Effector memory CD8-positive, alpha-beta T cell (primary cell): ENCODE data around the gene TSPAN9.

Source experiments
- ATAC-seq: fragments of 150-1000 bp; cut with Tn5 transposase; replicated peaks from 2 replicates; pipeline ENCODE4 v1.10.0; 2021; ENCODE audit warnings: mild to moderate bottlenecking, moderate library complexity
- DNase-seq, 3 experiments: peaks; one replicate each; pipeline ENCODE4 v3.0.0; 2021
- H3K27ac Mint-ChIP-seq, 2 donors: one replicate each; pipeline ENCODE4 v1.8.0; 2022; ENCODE audit warnings: mild to moderate bottlenecking in 2 of 2, mixed read lengths in 2 of 2, moderate library complexity in 2 of 2
- H3K27me3 Mint-ChIP-seq, 2 donors: one replicate each; pipeline ENCODE4 v1.8.0; 2022; ENCODE audit warnings: mixed read lengths in 2 of 2
- H3K36me3 Mint-ChIP-seq: one replicate; pipeline ENCODE4 v1.8.0; 2022; ENCODE audit warnings: mild to moderate bottlenecking, moderate library complexity, mixed read lengths; ENCODE audit not compliant: insufficient read depth
- H3K4me1 Mint-ChIP-seq, 2 donors: one replicate each; pipeline ENCODE4 v1.8.0; 2022; ENCODE audit warnings: low read depth in 2 of 2, mixed read lengths in 2 of 2
- H3K4me3 Mint-ChIP-seq, 2 donors: one replicate each; pipeline ENCODE4 v1.8.0; 2022; ENCODE audit warnings: mild to moderate bottlenecking in 2 of 2, mixed read lengths in 2 of 2, moderate library complexity in 2 of 2
- H3K9me3 Mint-ChIP-seq, 2 donors: one replicate each; pipeline ENCODE4 v1.8.0; 2022; ENCODE audit warnings: mixed read lengths in 2 of 2
- total RNA-seq, 9 experiments: gene quantifications; one replicate each; lab custom pipeline; 2026; lab: John Stamatoyannopoulos, UW

TSPAN9 gene
- total RNA-seq: 0 to 2.8 (median 2.0) reads per million in 9 experiments

GRCh38 chr12:3076730-3077571 lies at the start of gene TSPAN9:
TSPAN9 (plus strand) TSS chr12:3077379; CDS start chr12:3201194, 123,815 bp downstream.
- DNase-seq (peak; percentile 49 to 59 (median 50)), ATAC-seq (peak; percentile 78)
- H3K4me1 Mint-ChIP-seq: peaks cover 0 to 11% of the 10 kb centered on the region in 2 donors
- no peaks in the 10 kb centered on the region for H3K27me3 Mint-ChIP-seq
- H3K4me3 Mint-ChIP-seq: peak within 1 kb of the TSS; percentile 84 to 88
- H3K9me3 Mint-ChIP-seq: no peaks in the 10 kb centered on the region
- peak within 1 kb of the TSS; percentile 62 to 75 for H3K27ac Mint-ChIP-seq
- peaks cover 5% of the 10 kb centered on the region for H3K36me3 Mint-ChIP-seq

DNA sequence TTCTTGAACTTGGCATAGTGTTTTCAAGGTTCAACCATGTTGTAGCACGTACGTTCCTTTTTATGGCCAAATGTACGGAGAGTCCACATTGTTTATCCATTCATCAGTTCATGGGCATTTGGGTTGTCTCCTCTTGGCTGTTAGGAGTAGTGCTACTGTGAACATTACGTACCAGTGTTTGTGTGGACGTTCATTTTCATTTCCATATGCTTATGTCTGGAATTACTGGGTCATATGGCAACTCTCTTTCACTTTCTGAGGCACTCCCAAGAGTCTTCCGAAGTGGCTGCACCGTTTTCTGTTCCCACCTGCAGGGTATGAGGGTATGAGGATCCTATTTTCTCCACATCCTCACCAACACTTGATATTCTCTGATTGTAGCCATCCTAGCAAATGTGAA lies 49.1 kb upstream of the TSPAN9 start:
- Mint-ChIP-seq H3K4me3 (no peak overlapping the region), H3K4me1 (no peaks in the 10 kb centered on the region), H3K27me3 (peaks cover 22 to 45% of the 10 kb centered on the region in 2 donors), H3K36me3 (no peaks in the 10 kb centered on the region), H3K27ac (no peak overlapping the region), H3K9me3 (no peaks in the 10 kb centered on the region)
- DNase-seq (no peak), ATAC-seq (no peak)

- Mint-ChIP-seq H3K36me3 (no peaks in the 10 kb centered on the region), H3K4me1 (no peaks in the 10 kb centered on the region), H3K9me3 (no peaks in the 10 kb centered on the region), H3K27me3 (peaks cover 29 to 50% of the 10 kb centered on the region in 2 donors), H3K4me3 (no peak overlapping the region), H3K27ac (no peak overlapping the region)
- no peak for DNase-seq
- no peak for ATAC-seq
Measured at GRCh38 chr12:3030821-3031429, 46.3 kb upstream of the TSPAN9 start.

DNA sequence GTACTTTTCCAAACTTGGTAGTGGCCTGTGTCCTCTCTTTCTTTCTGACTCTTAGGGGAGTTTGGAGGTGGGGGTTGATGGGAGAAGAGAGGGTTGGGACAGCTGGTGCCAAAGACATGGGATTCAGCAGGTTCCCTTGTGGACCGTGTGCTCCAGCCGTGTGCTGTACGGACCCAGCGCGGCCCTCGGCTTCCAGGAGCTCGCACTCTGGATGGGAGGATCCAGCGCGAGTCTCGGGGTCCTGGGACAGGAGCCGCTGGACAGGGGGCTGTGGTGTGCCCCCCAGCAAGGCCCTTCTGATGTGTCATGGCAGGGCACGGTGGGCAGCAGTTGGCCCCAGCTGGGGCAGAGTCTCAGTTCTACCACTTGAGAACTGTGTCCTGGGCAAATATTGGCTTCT lies 45.0 kb upstream of the TSPAN9 start:
- ATAC-seq: no peak
- H3K4me1 Mint-ChIP-seq: no peaks in the 10 kb centered on the region
- H3K27ac Mint-ChIP-seq: no peak overlapping the region
- H3K4me3 Mint-ChIP-seq: no peak overlapping the region
- DNase-seq: no peak
- no peaks in the 10 kb centered on the region for H3K36me3 Mint-ChIP-seq
- H3K27me3 Mint-ChIP-seq: peaks cover 33 to 54% of the 10 kb centered on the region in 2 donors
- no peaks in the 10 kb centered on the region for H3K9me3 Mint-ChIP-seq

- no peak for DNase-seq
- Mint-ChIP-seq H3K36me3 (no peaks in the 10 kb centered on the region), H3K4me3 (no peak overlapping the region), H3K9me3 (no peaks in the 10 kb centered on the region), H3K4me1 (no peaks in the 10 kb centered on the region), H3K27me3 (peaks cover 34 to 57% of the 10 kb centered on the region in 2 donors), H3K27ac (no peak overlapping the region)
- no peak for ATAC-seq
Measured at GRCh38 chr12:3032770-3033538, 44.2 kb upstream of the TSPAN9 start.

DNA sequence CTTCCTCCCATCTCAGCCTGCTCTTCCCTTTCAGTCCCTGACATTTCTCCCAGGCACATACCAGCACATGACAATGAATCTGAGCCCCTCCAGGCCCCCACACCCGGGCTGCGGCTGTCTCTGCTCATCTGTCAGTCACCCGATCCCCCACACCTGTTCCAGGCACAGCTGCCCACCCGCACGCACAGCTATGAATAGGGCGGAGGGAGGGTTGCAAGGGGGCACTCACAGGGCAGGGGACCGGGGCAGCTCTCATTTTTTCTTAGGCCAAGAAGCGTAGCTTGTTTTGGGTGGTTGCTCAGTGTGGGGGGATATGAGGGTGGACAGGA lies 43.7 kb upstream of the TSPAN9 start:
- Mint-ChIP-seq H3K4me3 (no peak overlapping the region), H3K27ac (no peak overlapping the region), H3K9me3 (no peaks in the 10 kb centered on the region), H3K27me3 (peaks cover 34 to 62% of the 10 kb centered on the region in 2 donors), H3K4me1 (no peaks in the 10 kb centered on the region), H3K36me3 (no peaks in the 10 kb centered on the region)
- DNase-seq: no peak
- no peak for ATAC-seq

GRCh38 chr12:3034067-3034750 lies 43.0 kb upstream of the TSPAN9 start:
- no peaks in the 10 kb centered on the region for H3K4me1 Mint-ChIP-seq
- ATAC-seq (peak; percentile 36), DNase-seq (no peak)
- no peak overlapping the region for H3K4me3 Mint-ChIP-seq
- no peak overlapping the region for H3K27ac Mint-ChIP-seq
- no peaks in the 10 kb centered on the region for H3K36me3 Mint-ChIP-seq
- H3K9me3 Mint-ChIP-seq: no peaks in the 10 kb centered on the region
- H3K27me3 Mint-ChIP-seq: peaks cover 41 to 69% of the 10 kb centered on the region in 2 donors

- Mint-ChIP-seq H3K9me3 (no peaks in the 10 kb centered on the region), H3K27ac (no peak overlapping the region), H3K27me3 (peaks cover 38 to 67% of the 10 kb centered on the region in 2 donors), H3K4me1 (no peaks in the 10 kb centered on the region), H3K36me3 (peaks cover 3% of the 10 kb centered on the region), H3K4me3 (no peak overlapping the region)
- DNase-seq (no peak), ATAC-seq (no peak)
Measured at GRCh38 chr12:3035171-3035570, 42.0 kb upstream of the TSPAN9 start.

- peaks cover 3% of the 10 kb centered on the region for H3K36me3 Mint-ChIP-seq
- DNase-seq (no peak), ATAC-seq (no peak)
- no peaks in the 10 kb centered on the region for H3K4me1 Mint-ChIP-seq
- no peak overlapping the region for H3K27ac Mint-ChIP-seq
- H3K9me3 Mint-ChIP-seq: no peaks in the 10 kb centered on the region
- H3K4me3 Mint-ChIP-seq: no peak overlapping the region
- H3K27me3 Mint-ChIP-seq: peaks cover 36 to 64% of the 10 kb centered on the region in 2 donors
Measured at GRCh38 chr12:3035815-3036702, 41.1 kb upstream of the TSPAN9 start.

- no peak overlapping the region for H3K4me3 Mint-ChIP-seq
- no peaks in the 10 kb centered on the region for H3K9me3 Mint-ChIP-seq
Measured at GRCh38 chr12:3036901-3037600, 40.1 kb upstream of the TSPAN9 start.

DNA sequence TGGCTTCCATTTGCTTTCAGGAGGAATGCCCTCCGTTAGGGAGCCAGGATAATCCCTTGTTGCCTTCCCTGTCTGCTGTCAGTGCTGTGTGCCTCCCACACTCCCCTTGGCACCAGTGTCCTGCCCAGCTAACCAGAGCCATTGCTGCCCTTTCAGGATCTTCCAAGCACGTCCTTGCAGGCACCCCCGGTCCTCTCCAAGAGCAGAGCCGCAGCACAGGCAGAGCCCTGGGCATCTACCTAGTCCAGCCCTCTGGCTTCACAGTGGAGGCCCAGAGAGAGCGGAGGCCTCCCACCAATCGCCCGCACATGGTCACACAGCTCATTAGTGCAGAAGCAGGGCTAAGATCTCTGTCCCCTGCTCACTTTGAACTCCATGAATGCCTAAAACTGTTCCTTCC lies 39.0 kb upstream of the TSPAN9 start:
- Mint-ChIP-seq H3K27ac (no peak overlapping the region), H3K4me3 (no peak overlapping the region), H3K4me1 (no peaks in the 10 kb centered on the region), H3K36me3 (peaks cover 3% of the 10 kb centered on the region), H3K9me3 (no peaks in the 10 kb centered on the region), H3K27me3 (peaks cover 31 to 60% of the 10 kb centered on the region in 2 donors)
- DNase-seq: no peak
- no peak for ATAC-seq

More at GRCh38 chr12:3036901-3037600, 40.1 kb upstream of the TSPAN9 start:
- Mint-ChIP-seq H3K36me3 (peaks cover 3% of the 10 kb centered on the region), H3K4me1 (no peaks in the 10 kb centered on the region), H3K27ac (peak overlapping the region in 1 of 2 donors; percentile 13), H3K27me3 (peaks cover 36 to 60% of the 10 kb centered on the region in 2 donors)
- no peak for DNase-seq
- no peak for ATAC-seq

GRCh38 chr12:3038926-3039510 lies 38.2 kb upstream of the TSPAN9 start:
- no peaks in the 10 kb centered on the region for H3K4me1 Mint-ChIP-seq
- H3K4me3 Mint-ChIP-seq: no peak overlapping the region
- ATAC-seq: no peak
- H3K27ac Mint-ChIP-seq: no peak overlapping the region
- no peak for DNase-seq
- H3K9me3 Mint-ChIP-seq: no peaks in the 10 kb centered on the region
- H3K27me3 Mint-ChIP-seq: peaks cover 33 to 60% of the 10 kb centered on the region in 2 donors
- peaks cover 3% of the 10 kb centered on the region for H3K36me3 Mint-ChIP-seq
